Measurements from ENCODE around the gene GALNT14. TPM values are rescaled to one million over a fixed set of nuclear protein-coding genes. Genes with fewer than 3 reads are reported as not detected.
"Not testable (repeated sequence)": the region's sequence is repeated elsewhere in the genome, so short reads cannot be mapped to it uniquely, and the experiment has no call there.

The GALNT14 gene
- total RNA-seq, 2 experiments from 2014 or later: 1.1 to 1.2 TPM

GRCh38 chr2:30923623-30924022, 214.6 kb downstream of the GALNT14 start:
- ChIA-PET CTCF (no interaction called here), POLR2A (no interaction called here)

- ChIA-PET CTCF (no interaction called here), POLR2A (no interaction called here)
These were observed 217.7 kb downstream of the GALNT14 start for GRCh38 chr2:30920511-30920910.

GRCh38 chr2:30915486-30915885, 222.8 kb downstream of the GALNT14 start:
- POLR2A ChIA-PET: no interaction called here
- CTCF ChIA-PET: interaction anchor here (0.9 kb wide), 1 partner anchor 740 kb away, joined by 3 read pairs; no protein-coding TSS in a partner anchor

DNA sequence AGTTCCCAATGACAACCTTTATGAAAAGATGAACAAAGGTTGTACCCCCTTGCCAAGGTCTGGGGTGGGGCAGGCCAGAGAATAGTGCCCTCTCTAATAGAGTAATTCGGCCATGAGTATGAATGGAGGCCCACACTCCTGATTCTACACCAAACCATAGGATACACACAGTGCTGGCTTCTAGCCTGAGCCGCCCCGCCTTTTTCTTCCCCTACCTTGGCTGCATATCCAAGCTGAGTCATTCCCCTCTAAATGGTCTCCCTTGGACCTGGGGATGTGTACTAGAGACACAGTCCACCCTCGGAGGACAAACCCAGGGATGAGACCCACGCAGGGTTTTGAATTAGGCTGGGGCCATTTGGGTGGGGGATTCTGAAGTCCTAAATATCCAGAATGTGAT, 223.8 kb downstream of the GALNT14 start:
- POLR2A ChIA-PET: no interaction called here
- CTCF ChIA-PET: no interaction called here

GRCh38 chr2:30912056-30912455, 226.2 kb downstream of the GALNT14 start:
- POLR2A ChIA-PET: no interaction called here
- CTCF ChIA-PET: no interaction called here

DNA sequence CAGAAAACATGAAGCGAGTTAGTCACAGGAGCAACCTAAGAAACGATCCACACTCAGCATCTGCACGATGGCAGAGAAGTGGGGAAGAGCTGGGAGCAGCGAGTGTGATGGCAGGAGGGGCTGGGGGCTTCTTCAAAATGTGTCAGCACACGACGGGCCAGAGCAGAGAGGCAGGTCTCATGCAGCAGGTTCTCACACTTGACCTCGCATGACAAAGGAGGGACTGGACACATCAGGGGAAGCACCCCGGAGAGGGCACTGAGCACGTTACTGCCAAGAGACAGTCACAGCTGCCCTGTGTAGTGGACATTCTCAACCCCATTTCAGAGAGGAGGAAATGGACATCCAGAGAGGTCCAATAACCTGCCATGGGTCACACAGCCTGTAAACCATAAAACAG, 226.9 kb downstream of the GALNT14 start:
- CTCF ChIA-PET: no interaction called here

DNA sequence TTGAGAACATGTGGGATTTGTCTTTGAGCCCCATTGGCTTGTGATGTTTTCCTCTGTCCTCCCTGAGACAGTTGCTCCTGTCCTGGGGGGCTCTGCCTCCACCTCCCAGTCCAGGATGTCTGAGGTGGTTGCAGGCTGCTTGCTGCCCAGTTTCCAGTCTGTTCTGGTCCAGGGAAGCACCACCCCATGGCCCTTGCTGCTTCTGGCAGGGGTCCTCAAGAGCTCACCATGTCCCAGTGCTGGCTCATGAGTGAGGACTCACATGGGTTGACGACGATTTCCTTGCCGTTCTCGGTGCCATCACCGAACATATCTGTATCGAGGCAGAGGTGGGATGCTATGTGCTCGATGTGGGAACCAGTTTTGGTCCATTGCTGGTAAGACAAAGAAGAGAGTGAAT, 227.6 kb downstream of the GALNT14 start:
- ChIA-PET POLR2A (no interaction called here), CTCF (no interaction called here)

More for the DNA sequence above, 226.9 kb downstream of the GALNT14 start:
- POLR2A ChIA-PET: no interaction called here

- POLR2A ChIA-PET, CTCF ChIA-PET: not testable (repeated sequence)
These were observed 233.8 kb downstream of the GALNT14 start for GRCh38 chr2:30904437-30904836.

GRCh38 chr2:30903326-30903725, 234.9 kb downstream of the GALNT14 start:
- POLR2A ChIA-PET: no interaction called here

DNA sequence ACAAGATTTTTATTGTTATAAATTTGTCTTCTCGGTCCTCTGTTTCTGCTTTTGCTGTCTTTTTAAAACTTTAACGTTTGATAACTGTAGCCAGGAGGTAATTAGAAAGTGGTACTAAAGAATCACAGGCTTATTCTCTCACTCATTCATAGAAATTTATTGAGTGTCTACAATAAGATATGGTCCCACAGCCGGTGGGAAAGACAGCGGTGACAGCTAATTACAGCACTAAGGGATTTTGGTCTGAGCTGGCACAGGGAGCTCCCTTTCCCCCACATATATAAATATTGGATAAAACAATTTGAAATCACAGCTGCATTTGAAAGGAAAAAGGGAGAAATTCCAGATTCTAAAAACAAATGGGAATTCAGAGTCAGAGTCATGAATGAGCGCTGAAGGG, 237.9 kb downstream of the GALNT14 start:
- CTCF ChIA-PET: no interaction called here

More at GRCh38 chr2:30903326-30903725, 234.9 kb downstream of the GALNT14 start:
- CTCF ChIA-PET: no interaction called here

GRCh38 chr2:30899516-30900054, 238.7 kb downstream of the GALNT14 start:
- ChIA-PET CTCF (interaction anchor here (0.7 kb wide), 1 partner anchor 433 kb away, joined by 3 read pairs; no protein-coding TSS in a partner anchor), POLR2A (no interaction called here)

More for the DNA sequence above, 237.9 kb downstream of the GALNT14 start:
- POLR2A ChIA-PET: no interaction called here

DNA sequence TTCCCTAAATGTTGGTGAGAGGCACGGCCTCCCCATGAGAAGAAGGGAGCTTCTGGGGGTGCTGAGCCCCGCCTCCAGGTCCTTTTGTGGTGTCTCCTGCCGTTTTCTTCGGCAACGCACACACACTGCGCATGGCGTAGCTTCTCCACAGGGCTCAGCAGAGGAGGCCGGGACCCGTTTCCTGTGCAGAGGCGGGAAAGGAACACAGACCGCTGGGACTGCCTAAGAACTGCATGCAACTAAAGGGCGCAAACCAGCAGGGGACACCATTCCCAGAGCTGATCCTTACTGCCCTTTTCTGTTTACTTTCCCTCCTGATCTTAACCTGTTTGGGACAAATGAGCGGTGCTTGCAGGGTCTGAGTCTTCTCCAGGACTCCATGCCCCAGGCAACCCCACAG, 240.7 kb downstream of the GALNT14 start:
- ChIA-PET CTCF (no interaction called here), POLR2A (no interaction called here)

DNA sequence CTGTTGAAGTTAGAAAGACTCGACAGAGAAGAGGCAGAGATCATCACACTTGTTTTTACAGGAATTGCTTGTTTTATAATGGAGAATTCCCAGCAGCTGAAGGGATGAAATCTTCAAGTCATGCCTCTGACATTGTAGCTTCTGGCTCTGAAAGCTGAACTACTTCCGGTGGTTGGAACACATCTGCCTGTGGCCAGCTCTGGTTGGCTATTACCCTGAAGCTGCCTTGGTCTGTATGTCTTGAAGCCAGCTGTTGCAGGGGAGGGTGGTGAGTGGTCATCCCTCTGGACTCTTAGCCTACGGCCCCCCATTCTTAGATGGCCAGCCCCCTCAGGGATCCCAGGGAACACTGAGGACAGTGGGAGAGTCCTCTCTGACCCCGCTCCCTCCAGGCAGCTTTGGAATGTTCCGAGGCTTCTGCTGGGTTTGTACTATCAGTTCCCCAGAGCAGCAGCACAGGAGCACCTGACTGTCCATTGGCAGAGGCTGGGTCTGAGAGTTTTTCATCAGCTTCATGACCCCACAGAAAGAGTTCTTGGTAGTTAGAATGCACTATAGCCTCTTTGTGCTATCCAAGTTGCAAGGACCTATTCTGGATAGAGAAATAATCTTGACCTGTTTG, 243.6 kb downstream of the GALNT14 start:
- CTCF ChIA-PET: no interaction called here

DNA sequence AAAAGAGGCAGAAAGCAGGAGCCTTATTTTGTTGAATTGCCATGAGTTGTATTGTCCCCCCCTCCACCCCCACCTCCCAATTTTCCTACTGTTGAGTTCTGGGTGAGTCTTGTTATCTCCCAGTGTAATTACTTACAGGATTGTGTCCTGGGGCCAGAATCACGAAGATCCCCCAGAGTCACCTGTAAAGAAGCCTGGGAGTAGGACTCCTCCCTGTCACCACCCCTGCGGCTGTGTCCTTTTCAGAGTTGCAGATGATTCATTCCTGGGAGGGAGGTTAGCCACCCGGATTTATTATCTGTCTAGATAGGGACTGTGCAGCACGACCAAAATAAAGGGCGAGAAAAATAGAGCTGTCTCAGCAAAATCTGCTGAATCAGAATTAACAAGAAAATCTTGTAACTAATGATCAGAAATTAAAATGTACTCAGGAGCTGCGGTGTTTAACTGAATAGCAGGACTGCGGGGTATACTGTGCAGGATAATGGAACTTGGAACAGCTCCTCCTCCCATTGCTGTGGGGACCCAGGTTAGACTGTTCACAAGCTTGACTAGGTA, 249.3 kb downstream of the GALNT14 start:
- ChIA-PET CTCF (no interaction called here), POLR2A (no interaction called here)

More for the DNA sequence above, 243.6 kb downstream of the GALNT14 start:
- POLR2A ChIA-PET: no interaction called here

- POLR2A ChIA-PET: no interaction called here
- CTCF ChIA-PET: no interaction called here
These were observed 252.2 kb downstream of the GALNT14 start for GRCh38 chr2:30886080-30886479.

GRCh38 chr2:30883822-30884221, 254.4 kb downstream of the GALNT14 start:
- POLR2A ChIA-PET: no interaction called here
- CTCF ChIA-PET: no interaction called here

DNA sequence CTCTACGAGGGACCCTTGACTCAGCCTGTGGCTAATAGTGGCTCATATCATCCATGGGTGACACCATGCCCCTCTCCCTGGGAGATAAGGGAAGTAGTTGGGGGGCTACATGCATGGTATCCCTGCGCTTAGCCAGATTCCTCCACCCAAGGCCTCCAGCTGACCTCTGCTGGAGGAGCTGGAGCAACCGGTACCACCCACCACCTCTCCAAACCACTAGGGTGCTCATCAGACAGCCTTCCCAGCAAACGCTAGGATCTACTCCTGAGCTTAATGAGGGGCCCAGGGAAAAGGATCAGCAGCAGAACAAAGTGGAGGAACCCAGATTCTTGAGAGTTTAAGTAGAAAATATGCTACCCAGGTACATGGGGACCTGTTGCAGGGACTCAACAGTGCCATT, 255.1 kb downstream of the GALNT14 start:
- POLR2A ChIA-PET: no interaction called here
- CTCF ChIA-PET: no interaction called here

DNA sequence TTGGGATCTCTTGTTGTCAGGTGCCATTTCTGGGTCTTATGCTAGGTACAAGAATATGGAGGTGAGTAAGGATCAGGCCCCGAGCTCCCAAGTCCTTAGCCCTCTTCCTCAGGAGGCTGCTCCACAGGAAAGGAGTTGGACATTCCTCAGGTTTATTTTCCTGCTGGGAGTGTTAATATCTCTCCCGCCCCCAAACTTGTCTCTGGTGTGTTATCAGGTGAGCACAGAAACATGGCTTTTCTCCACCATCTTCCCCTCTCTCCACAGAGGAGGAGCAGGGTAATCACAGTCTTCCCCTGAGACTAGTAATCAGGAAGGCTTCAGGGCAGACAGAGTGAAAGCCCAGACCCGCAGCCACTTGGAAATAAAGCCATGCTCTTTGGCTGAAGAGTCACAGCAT, 257.7 kb downstream of the GALNT14 start:
- CTCF ChIA-PET: no interaction called here
- POLR2A ChIA-PET: no interaction called here

DNA sequence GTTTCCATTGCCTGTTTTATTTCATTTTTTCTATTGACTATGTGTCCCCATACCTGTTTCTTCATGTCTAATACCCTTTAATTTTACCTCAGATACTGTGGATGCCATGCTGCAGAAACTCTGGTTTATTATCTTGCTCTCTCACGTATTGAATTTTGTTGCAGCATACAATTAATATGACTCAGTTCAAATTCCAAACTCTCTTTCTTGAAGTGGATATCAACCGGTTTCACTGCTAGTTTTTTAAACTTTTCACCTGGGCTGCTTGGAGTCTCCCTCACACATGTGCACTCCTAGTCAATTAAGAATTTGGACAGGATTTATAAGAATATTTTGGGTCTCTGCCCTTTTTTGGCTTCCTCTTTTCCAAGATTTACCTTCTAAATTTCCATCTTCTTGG, 260.4 kb downstream of the GALNT14 start:
- ChIA-PET CTCF (no interaction called here), POLR2A (no interaction called here)

DNA sequence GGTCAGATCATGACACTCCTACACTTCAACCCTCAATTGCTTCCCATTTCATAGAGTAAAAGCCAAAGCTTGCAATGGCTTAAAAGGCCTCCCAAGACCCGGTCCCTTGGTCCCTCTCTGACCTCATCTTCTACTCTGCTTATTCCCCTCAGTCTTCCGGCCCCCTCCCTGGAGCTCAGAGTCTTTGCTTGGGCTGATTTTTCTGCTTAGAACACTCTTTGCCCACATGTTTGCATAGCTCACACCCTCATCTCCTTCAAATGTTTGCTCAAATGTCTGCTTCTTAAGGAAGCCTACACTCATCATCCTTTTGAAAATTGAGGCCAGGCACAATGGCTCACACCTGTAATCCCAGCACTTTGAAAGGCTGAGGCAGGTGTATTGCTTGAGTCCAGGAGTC, 265.4 kb downstream of the GALNT14 start:
- ChIA-PET CTCF (no interaction called here), POLR2A (no interaction called here)

DNA sequence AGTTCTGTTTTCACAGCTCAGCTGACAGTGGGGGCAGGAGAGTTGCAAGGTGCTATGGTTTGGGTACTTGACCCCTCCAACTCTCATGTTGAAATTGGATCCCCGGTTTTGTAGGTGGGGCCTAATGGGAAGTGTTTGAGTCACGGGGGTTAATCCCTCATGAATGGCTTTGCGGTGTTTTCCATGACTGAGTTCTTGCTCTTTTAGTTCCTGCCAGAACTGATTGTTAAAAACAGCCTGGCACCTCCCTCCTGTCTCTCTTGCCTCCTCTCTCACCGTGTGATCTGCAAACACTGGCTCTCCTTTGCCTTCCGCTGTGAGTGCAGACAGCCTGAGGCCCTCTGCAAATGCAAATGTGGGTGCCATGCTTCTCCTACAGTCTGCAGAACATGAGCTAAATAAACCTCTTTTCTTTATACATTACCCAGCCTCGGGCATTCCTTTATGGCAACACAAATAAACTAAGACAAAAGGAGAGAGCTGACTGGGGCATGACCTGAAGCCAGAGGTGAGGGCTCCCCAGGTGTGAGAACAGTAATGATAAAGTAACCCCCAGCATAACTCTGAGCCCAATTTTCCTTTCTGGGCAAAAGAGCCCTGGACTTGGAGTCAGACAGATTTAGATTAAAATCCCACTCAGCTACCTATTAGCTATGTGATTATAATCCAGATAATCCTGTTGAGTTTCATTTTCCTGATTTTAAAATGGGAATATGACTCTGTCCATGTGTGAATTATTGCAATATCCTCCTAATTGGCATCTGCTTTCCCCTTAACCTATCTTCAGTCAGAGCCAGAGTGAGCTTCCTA, 266.1 kb downstream of the GALNT14 start:
- CTCF ChIA-PET: no interaction called here
- POLR2A ChIA-PET: no interaction called here

All from activated CD8-positive, alpha-beta memory T cell treated with anti-CD3 and anti-CD28 coated beads for 36 hours (primary cell).